Stimulated activated CD4-positive, alpha-beta T cell treated with anti-CD3 and anti-CD28 coated beads, Interleukin-2, amount 100 ng/mL, for 48 hours (primary cell): Measurements from ENCODE around the gene AGAP3.

Experiments
- DNase-seq, 2 donors: peaks; one replicate each; pipeline ENCODE4 v3.0.0-alpha.2; 2020

The AGAP3 gene

GRCh38 chr7:151110236-151110940 is 24.1 kb downstream of the AGAP3 start:
- DNase-seq = no peak

GRCh38 chr7:151110941-151111645 is 24.8 kb downstream of the AGAP3 start:
- peak; percentile 72 to 75 for DNase-seq

DNA sequence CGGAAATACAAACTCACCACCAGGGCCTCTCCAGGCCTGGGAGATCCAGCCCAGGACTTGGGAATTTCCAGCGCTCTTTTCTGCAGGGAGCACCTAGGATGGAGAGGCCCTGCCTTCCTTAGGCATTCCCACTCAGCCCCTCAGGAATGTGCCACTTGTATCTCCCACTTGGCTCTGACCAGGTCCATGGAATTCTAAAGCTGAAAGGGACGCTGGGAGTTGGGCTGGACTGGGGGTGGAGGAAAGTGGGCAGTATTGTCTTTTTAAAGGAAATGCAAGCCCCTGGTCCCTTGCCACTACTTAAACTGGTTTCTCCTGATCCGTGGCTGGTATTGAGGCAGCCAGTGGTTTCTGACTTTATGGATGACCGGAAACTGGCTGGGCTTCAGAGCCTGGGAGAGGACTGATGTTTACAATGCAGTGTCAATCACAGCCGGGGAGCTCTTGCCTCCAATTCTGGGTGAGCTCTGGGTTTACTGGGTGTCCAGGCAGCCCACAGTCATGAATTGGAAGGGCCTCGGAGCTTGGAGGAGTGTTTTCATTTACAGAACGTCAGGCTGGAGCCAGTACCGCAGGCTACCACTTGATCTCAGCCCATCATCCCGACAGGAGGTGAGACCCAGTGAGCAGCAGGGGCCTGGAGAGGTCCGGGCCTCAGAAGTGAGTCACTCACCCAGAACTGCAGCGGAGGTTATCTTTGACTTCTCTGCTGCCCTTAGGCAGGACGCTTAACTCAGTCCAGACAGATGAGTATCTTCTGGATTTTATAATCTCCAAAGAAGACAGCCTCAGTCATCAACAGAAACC is 27.3 kb downstream of the AGAP3 start:
- no peak for DNase-seq

- no peak for DNase-seq
These were observed 28.1 kb downstream of the AGAP3 start for GRCh38 chr7:151114151-151115090.

GRCh38 chr7:151115121-151115835 is 29.0 kb downstream of the AGAP3 start:
- peak in 1 of 2 donors; percentile 42 for DNase-seq

DNA sequence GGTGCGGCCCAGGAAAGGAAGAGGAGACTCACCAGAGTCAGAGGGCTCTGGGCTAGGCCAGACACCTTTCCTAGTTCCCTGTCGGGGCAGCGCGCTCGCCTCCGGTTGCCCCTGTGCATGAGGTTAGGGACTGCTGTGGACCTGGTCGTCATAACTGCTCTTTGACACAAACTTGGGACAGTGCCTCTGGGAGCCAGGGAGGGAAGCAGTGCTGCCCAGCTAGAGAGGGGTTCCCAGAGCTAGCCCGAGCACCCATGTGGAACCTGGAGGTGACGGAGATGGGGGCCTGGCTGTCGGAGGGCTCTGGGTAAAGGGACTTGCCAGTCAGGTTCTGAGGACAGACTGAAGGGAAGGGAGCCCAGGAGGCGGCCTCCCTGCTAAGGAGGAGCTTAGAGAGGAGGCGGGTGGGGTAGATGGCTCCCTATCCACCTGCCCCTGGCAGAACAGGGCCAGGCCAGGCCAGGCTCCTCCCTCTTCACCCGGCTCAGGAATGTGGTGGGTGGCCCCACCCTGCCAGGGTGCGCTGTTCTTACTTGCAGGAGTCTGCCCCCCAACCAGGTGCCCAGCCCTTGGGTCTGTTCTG is 29.7 kb downstream of the AGAP3 start:
- no peak for DNase-seq

GRCh38 chr7:151116603-151117440 is 30.5 kb downstream of the AGAP3 start:
- no peak for DNase-seq

GRCh38 chr7:151117565-151117964 is 31.3 kb downstream of the AGAP3 start:
- DNase-seq = peak in 1 of 2 donors; percentile 13

- DNase-seq = no peak
These were observed 32.1 kb downstream of the AGAP3 start for GRCh38 chr7:151118108-151119054.

GRCh38 chr7:151119055-151119415 is 32.8 kb downstream of the AGAP3 start:
- no peak for DNase-seq

DNA sequence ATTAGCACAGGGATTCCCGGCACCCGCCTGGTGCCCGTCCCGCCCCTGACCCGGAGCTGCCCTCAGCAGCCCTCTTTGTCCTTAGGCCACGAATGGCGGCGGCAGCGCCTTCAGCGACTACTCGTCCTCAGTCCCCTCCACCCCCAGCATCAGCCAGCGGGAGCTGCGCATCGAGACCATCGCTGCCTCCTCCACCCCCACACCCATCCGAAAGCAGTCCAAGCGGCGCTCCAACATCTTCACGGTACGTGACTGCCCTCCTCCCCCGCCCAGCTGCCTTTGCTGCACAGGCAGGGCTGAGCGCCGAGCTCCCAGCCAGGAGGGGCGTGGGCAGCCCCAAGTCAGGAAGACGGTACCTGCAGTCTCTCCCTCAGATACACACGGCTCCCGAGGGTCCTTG is 33.6 kb downstream of the AGAP3 start:
- no peak for DNase-seq

DNA sequence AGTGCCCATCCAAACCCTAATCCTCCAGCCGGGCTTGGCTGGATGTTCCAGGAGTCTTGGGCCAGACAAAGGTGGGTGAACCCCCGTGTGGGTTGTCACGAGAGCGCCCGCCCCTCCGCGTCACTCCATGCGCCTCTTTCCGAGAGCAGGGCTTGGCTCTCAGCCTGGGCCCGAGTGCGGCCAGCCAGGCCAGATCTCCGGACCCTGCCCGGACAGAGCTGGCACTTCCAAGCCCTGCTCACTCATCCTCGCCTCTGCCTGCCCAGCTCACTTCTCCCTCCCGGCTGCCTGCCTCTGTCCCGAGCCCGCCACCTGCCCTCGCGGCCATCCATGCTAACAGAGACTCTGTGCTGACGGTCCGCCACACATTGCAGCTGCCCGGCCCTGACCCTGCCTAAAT is 34.6 kb downstream of the AGAP3 start:
- no peak for DNase-seq

DNA sequence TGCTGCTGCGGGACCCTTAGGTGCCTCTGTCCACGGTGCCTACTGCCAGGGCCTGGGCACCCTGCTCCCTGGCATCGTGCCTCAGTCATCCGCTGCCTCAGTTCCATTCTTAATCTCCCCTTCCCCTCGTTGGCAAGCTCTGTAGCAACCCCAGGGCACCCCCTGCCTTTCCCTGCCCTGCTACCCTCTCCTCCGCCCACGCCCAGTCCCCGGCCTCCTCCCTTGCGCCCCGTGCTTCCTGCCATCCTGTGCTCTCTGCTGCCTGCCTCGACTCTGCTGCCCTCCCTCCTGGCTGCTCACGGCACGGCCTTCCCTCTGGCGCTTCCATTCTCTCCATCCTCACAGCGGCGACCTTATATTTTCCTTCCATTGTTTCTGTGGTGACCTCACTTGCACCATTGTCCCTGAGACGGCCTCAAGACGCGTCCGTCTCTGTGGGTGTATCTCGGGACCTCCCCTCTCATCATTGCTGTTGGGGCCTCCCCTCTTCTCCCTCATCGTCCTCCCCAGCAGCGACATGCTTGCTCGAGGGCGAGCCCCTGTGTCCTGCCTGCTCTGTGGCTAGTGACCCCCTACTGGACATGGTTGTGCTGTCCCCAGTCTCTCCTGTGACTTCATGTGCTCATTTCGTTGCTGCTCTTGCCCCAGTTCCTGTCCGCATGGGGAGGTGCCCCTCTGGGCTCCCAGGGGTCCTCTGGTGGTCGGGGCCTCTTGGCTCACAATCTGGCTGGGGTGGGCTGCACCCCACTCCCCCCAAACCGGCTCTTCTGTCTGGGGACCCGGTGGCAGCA is 35.3 kb downstream of the AGAP3 start:
- DNase-seq = no peak

DNA sequence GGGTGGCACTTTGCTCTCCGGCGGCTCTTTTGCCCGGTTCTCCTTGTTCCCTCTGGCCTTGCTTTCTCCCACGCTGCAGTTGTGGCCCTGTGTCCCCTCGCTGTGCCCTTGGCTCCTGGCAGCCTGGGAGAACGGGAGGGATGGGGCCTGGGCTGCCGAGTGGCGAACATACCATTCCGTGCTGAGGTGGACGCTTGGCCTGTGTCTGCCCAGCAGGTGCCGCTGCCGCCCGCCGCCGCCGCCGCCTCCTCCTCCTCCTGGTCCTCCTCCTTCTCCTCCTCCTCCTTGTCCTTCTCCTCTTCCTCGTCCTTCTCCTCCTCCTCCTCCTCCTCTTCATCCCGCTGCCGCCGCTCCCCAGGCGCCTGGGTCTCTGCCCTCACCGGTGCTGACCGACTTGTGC is 36.0 kb downstream of the AGAP3 start:
- DNase-seq = no peak

DNA sequence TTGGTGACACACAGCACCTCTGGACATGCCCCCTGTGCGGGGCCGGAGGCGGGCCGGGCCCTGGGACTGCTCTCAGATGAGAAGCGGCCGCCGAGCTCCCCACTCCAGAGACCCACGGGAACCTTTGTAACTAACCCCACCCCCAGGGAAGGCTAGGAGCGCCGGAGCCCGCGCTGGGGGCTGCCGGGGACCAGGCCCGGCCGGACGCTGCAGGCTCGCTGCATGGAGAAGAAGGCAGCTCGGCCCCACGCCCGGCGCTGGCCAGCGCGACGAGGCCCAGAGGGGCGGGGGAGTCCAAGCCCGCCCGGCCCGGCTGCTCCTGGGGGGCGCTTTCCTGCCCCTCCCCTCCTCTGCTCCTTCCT is 36.5 kb downstream of the AGAP3 start:
- no peak for DNase-seq

DNA sequence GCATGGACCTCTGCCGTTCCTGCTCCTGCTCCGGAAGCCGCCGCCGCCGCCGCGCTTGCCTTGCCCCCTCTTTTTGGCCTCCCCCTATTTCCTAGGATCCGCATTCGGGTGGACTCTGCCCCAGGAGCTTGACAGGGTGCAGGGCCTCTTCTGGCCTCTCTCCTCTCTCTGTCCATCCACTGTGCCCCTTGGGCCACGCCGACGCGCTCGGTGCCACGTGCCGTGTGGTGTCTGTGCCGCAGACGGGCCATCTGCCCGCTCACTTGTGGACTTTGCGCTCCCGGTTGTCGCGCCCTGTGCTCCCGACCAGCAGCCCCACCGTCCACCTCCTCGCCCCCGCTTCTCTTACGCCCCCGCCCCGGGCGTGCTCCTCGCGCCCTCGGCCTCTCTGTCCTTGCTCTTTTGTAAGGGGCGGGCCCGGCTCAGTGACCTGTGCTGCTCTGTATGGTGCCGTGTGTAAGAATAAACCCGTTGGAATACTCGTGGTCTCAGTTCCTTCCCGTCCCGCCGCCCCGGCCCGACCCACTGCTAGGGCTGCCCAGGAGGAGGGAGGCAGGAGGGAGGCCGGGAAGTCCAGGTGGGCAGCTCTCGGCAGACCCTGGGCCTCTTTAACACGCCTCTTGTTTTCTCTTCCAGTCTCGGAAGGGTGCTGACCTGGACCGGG is 37.0 kb downstream of the AGAP3 start:
- no peak for DNase-seq

- DNase-seq = peak; percentile 88 to 89
These were observed 37.7 kb downstream of the AGAP3 start for GRCh38 chr7:151123822-151124464.

GRCh38 chr7:151124481-151124880 is 38.2 kb downstream of the AGAP3 start:
- no peak for DNase-seq
